Fibroblast of skin of right quadriceps (primary cell): ENCODE results near the gene KIF26B.
A peak's percentile ranks its signal among the peaks of the same experiment; 100 is the strongest.

Experiments
- DNase-seq: peaks from one replicate; pipeline ENCODE4 v3.0.0-alpha.2; 2013

Gene KIF26B

GRCh38 chr1:245477941-245478340 is 323.2 kb downstream of the KIF26B start:
- DNase-seq, result no peak

DNA sequence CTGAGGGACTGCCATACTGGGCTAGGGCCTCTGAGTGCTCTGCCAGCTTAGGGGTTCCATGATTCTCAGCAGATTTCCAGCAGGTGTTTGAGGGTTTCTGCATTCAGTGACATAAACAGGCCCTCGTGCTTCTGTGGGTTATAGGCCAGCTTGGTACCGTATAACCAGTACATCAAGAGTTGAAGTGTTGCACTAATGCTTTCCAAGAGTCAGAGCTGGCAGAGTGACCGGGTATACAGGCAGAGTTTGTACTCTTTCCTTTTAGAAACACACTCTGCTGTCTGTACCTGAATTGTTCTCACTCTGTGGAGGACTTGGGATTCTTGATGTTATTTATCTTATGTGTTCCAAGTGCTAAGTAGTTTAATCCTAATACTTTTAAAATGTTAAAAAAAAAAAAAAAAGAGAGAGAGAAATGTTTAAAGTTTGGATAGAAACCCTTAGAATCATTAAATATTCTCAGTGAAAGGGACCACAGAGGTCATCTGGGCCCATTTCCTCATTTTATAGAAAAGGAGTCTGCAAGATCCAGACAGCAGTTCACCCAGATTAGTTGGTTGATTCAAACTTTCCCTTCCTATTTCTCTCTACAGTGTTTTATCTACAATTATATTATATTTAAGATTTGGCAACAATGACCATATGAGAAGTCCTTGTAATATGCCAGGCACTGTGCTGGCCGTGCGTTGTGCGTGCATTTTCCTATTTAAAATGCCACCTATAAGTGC is 325.8 kb downstream of the KIF26B start:
- no peak for DNase-seq

- no peak for DNase-seq
Observed at GRCh38 chr1:245481261-245481660, 326.5 kb downstream of the KIF26B start.

GRCh38 chr1:245483247-245483646 is 328.5 kb downstream of the KIF26B start:
- DNase-seq, result no peak

DNA sequence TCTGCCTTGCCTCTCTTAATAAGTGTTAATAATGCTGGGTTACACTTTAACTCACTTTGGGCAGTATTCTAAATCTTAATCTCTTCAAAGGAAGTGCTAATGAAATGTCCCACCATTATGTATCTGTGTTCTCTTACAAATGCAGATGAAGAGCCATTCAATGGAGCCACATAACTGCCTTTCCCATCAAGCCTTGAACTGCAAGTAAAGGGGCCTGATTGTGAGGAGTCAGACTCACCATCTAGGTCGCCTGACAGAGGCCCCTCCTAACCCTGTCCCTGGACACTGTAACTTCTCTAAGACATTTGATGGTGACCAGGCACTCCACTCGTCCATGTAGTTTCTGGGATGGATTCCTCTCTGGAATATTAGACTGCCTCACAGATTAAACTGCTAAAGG is 329.4 kb downstream of the KIF26B start:
- DNase-seq, result no peak

GRCh38 chr1:245485996-245486395 is 331.2 kb downstream of the KIF26B start:
- DNase-seq, result no peak

GRCh38 chr1:245486775-245487470 is 332.1 kb downstream of the KIF26B start:
- no peak for DNase-seq

GRCh38 chr1:245488346-245489129 is 333.8 kb downstream of the KIF26B start:
- no peak for DNase-seq

GRCh38 chr1:245489838-245490237 is 335.1 kb downstream of the KIF26B start:
- DNase-seq, result no peak

DNA sequence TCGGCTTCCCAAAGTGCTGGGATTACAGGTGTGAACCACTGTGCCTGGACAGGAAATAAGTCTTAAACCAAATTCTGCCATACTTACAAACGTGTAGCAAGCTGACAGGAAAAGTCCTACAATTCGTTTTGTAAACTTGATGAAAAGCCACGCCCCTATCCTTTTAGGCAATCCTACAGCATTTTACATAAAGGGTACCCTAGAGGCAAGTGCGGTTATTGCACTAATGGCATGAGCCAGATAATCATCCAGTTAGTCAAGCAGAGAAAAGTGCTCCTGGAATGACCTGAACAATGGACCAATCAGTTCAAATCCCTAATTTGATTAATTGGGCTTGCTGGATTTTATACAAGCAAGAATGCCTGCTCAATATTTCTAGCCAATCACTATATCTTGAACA is 338.2 kb downstream of the KIF26B start:
- DNase-seq, result no peak

DNA sequence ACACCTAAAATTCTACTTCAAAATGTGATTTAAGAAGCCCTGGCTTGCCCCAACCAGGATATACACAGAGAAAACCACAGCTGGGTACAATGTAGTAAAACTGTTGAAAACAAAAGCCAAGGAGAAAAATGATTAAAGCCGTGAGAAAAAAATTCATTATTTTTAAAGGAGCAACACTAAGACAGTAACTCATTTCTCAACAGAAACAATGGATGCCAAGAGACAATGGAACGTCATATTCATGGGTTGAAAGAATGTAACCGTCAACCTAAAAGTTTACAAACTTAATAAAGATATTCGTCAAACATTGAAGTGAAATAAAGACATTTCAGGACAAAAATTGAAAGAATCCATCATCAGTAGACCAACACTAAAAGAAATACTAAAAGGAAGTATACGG is 340.9 kb downstream of the KIF26B start:
- no peak for DNase-seq

GRCh38 chr1:245500546-245500945 is 345.8 kb downstream of the KIF26B start:
- DNase-seq, result peak; percentile 94

DNA sequence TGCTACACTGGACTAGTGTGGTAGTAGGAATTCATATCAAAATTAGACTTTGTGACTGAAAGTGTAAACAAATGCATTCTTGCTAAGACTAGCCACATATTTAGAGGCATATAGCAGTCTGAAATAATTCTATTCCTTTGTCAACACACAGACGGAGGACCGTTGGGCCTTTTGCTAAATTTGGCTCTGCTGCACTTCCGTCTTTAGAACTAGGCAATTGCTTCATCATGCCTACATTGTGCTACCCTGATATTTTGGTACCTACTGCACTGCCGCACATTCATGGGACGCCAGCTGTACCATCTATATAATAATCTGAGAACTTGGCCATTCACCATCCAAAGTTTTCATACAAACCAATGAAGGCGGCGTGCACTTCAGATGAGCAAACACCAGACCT is 346.8 kb downstream of the KIF26B start:
- no peak for DNase-seq

DNA sequence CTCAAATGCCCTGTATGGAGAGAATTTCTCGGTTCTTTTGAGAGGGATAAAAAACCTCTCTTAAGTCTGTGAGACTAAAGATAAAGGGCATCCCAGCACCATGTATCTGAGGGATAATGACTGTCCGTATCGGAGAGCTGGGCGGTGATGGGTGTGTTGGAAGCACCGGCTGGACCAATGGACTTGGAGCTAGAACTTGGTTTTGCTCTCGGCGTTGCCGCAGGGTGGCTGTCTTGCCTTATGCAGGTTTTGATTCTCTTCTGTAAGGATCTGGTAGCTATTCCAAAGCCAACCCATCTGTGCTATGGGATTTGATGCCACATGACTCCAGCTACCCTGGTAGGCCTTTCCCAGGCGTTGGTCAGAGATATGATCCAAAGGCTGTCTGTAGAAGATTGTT is 348.8 kb downstream of the KIF26B start:
- no peak for DNase-seq

- no peak for DNase-seq
Observed at GRCh38 chr1:245510144-245510543, 355.4 kb downstream of the KIF26B start.

DNA sequence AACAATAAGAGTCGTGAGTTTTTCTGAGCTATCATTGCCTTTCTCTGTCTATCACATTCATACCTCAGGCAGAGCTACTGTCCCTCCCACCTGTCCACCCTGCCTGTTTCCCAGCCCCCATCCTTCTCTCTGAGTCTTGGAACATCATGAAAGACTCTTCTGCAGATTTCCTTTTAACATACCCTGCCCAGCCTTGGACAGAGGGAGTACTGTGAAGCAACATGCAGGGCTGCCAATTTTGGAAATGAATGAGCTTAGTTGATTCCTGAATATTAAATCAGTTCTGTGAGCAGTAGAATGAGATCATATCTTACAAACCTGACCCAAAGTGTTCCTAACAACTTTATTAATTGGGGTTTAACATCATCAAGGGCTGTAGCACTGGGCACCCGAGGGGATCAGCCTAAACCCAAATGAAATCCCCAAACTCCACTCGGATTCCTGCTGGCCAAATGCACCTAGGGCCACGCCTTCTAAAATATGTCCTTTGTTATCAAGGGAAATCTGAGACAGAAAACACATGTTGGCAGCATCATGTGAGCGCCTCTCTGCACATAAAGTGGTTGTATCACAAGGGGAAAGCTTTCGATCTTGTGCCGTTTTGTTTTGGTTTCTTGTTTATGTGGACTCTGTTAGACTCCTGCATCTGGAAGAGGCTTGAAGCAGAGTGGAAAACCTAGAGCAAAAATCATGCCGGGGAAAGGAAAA is 357.6 kb downstream of the KIF26B start:
- peak; percentile 15 for DNase-seq

DNA sequence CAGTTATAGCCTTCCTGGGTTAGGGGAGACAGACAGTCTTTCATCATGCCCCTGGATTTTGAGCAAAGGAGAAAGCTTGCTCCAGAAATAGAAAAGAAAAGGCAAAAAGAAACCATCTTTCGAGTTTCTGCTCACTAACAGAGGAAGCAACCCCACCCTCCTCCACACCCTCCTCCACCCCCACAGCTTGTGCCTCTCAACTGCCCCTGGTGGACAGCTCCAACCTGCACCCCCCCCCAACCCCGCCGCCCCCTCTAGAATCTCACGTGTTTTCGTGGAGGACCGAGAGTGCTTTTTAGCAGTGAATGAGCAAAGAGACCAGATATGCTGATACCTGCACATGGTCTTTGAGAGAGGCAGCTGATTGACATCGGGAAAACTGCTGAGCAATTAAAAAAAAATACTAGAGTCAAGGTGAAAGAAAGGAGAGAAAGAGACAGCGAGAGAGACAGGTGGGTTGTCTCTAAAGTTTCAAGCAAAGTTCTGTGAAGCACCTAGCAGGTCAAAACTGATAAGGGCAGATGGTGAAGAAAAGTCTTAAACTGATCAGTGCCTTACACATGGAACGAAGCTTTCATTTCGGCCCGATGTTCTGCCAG is 358.3 kb downstream of the KIF26B start:
- DNase-seq, result no peak

GRCh38 chr1:245516284-245516759 is 361.5 kb downstream of the KIF26B start:
- peak; percentile 20 for DNase-seq

GRCh38 chr1:245520611-245521010 is 365.8 kb downstream of the KIF26B start:
- no peak for DNase-seq

DNA sequence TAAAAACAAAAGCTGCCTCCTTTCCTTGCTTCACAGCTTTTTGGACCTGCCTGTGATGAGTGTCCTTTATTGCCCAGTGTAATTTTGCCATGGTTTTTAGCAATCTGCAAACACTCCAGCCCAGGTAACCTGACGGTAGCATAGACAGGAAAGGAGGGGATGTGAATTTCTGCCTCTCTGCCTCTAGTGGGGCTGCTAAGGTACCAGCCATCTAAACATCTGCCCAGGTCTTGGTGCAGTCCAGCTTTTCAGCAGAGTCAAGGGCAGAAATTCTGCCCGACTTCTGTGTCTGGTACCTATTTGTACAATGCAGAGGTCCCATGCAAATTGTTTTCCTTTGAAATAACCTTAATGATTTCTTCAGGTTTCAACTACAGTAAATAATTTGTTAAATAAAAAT is 371.4 kb downstream of the KIF26B start:
- no peak for DNase-seq

DNA sequence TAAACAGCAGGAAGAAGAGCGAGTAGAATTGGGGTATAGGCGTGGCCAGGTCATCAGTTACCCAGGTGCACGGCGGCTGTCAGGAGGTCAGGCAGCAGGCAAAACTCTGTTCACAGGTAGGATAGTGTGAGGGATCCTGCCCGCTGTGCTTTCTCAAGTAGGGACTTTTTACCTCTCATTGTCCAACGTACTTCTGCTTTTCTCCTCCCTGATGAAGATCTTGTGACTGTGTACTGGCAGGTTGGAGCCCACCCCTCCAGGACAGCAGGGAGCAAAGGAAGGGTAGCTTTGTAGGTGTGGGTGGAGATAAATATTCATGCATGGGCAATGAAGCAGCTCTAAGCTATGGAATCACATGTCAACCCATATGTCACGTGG is 373.5 kb downstream of the KIF26B start:
- DNase-seq, result no peak

- DNase-seq, result no peak
Observed at GRCh38 chr1:245530937-245531336, 376.2 kb downstream of the KIF26B start.

DNA sequence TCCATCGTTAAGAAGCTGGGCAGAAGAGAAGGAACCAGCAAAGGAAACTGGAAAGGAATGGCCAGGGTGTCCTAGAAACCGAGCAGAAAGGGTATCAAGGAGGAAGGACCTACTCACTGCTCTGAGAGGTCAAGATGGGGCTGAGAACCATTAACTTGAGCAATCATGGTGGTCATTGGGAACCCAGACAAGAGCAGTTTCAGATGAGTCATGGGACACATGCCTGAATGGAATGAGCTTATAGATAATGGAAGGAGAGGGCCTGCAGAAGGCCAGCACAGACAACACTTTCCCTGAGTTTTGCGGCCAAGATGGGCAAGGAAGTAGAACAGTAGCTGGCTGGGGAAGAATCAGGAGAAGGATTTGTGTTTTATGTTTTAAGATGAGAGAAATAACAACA is 383.2 kb downstream of the KIF26B start:
- peak; percentile 22 for DNase-seq
